CD8-positive, alpha-beta memory T cell (primary cell): ENCODE data around the gene HUNK. TPM values are rescaled to one million over a fixed set of nuclear protein-coding genes. Genes with fewer than 3 reads are reported as not detected.

ENCODE experiments used
- CTCF ChIA-PET: fragments of 350-600 bp; sonication (Branson Sonifier 250); formaldehyde crosslinking; loops from one replicate; lab custom pipeline; 2021; ENCODE audit warnings: antibody characterized with exemption; lab: Charles Lee
- POLR2A ChIA-PET: fragments of 350-600 bp; sonication (Branson Sonifier 250); formaldehyde crosslinking; loops from one replicate; lab custom pipeline; 2021; ENCODE audit warnings: antibody characterized with exemption; lab: Charles Lee
- DNase-seq, 5 donors: peaks; one replicate each; pipeline versions ENCODE4 v3.0.0 to v3.0.0-alpha.2; 2020 to 2022; ENCODE audit warnings: mixed read lengths in 1 of 5
- H3K27ac ChIP-seq: one replicate; pipeline ENCODE4 v1.7.0; 2013; ENCODE audit warnings: low read depth, mild to moderate bottlenecking, low read length, moderate library complexity
- H3K27me3 ChIP-seq: 2 replicates; pipeline ENCODE4 v1.7.0; 2013; ENCODE audit warnings: low read length, mild to moderate bottlenecking; ENCODE audit not compliant: insufficient read depth, poor library complexity, severe bottlenecking
- H3K36me3 ChIP-seq: 2 replicates; pipeline ENCODE4 v1.7.0; 2013; ENCODE audit warnings: mild to moderate bottlenecking, low read length, moderate library complexity; ENCODE audit not compliant: insufficient read depth
- H3K4me1 ChIP-seq: 2 replicates; pipeline ENCODE4 v1.7.0; 2013; ENCODE audit warnings: mild to moderate bottlenecking, low read length, moderate library complexity; ENCODE audit not compliant: insufficient read depth
- H3K4me3 ChIP-seq: 2 replicates; pipeline ENCODE4 v1.7.0; 2013; ENCODE audit warnings: mild to moderate bottlenecking, low read length
- H3K9me3 ChIP-seq: 2 replicates; pipeline ENCODE4 v1.7.0; 2013; ENCODE audit warnings: mild to moderate bottlenecking, low read length
- H3K27ac Mint-ChIP-seq, 8 donors: one replicate each; pipeline ENCODE4 v1.8.0; 2020 to 2021; ENCODE audit warnings: mixed read lengths in 8 of 8, mild to moderate bottlenecking in 6 of 8, inconsistent platforms in 3 of 8, moderate library complexity in 3 of 8
- H3K27me3 Mint-ChIP-seq, 2 donors: one replicate each; pipeline ENCODE4 v1.8.0; 2020 to 2021; ENCODE audit warnings: mixed read lengths in 2 of 2, mild to moderate bottlenecking in 1 of 2, moderate library complexity in 1 of 2
- H3K36me3 Mint-ChIP-seq, 3 donors: one replicate each; pipeline ENCODE4 v1.8.0; 2020 to 2021; ENCODE audit warnings: mixed read lengths in 3 of 3, inconsistent platforms in 1 of 3, mild to moderate bottlenecking in 1 of 3
- H3K4me1 Mint-ChIP-seq, 3 donors: one replicate each; pipeline ENCODE4 v1.8.0; 2020 to 2021; ENCODE audit warnings: mixed read lengths in 3 of 3, inconsistent platforms in 1 of 3, mild to moderate bottlenecking in 1 of 3
- H3K4me3 Mint-ChIP-seq, 7 donors: one replicate each; pipeline ENCODE4 v1.8.0; 2020 to 2021; ENCODE audit warnings: mixed read lengths in 7 of 7, mild to moderate bottlenecking in 6 of 7, moderate library complexity in 4 of 7, inconsistent platforms in 2 of 7
- H3K9me3 Mint-ChIP-seq, 5 donors: one replicate each; pipeline ENCODE4 v1.8.0; 2020 to 2022; ENCODE audit warnings: mixed read lengths in 5 of 5, mild to moderate bottlenecking in 3 of 5, moderate library complexity in 2 of 5, inconsistent platforms in 1 of 5
- polyA plus RNA-seq: library from polyadenylated mRNA; unstranded; fragments of 300-500 nt; fragmentation: Illumina TruSeq; gene quantifications from one replicate; pipeline ENCODE4 v1.2.3, GENCODE V29; 2021
- total RNA-seq, 2 experiments: library from RNA; stranded (reverse); gene quantifications; one replicate each; pipeline ENCODE4 v1.2.3, GENCODE V29; 2021

The HUNK gene
- total and polyA plus RNA-seq, 3 experiments from 2014 or later = 0.02 to 0.20 (median 0.06) TPM

DNA sequence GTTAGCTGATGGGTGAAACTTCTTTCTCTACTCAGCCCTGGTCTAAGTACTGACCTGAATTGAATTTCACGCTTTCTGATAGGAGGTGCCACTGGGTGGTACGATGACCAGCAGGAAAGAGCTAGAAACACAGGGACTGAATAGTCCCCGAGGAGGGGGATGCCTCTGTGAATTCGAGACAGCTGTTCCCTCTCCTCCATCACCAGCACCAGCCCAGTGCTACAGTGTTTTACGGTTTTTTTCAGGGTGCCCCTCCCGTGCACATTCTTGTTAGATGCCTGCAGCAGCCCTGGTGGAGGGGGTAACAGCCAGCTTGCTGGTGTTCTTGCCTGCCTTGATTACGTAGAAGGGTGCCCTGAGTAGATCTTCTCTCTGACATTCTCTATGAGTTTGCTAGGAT is 7.1 kb downstream of the HUNK start:
- Mint-ChIP-seq H3K4me1 (peaks cover 0 to 1% (median 0%) of the 10 kb centered on the region in 3 donors), H3K27ac (no peak overlapping the region), H3K4me3 (no peak overlapping the region), H3K9me3 (peaks cover 0 to 3% (median 0%) of the 10 kb centered on the region in 5 donors), H3K36me3 (no peaks in the 10 kb centered on the region), H3K27me3 (peaks cover 18 to 46% of the 10 kb centered on the region in 2 donors)
- CTCF ChIA-PET = no interaction called here
- Histone ChIP-seq H3K4me1 (no peaks in the 10 kb centered on the region), H3K27me3 (peaks cover 7% of the 10 kb centered on the region), H3K27ac (no peak overlapping the region), H3K9me3 (no peaks in the 10 kb centered on the region), H3K4me3 (no peak overlapping the region), H3K36me3 (no peaks in the 10 kb centered on the region)
- DNase-seq = no peak
- POLR2A ChIA-PET = no interaction called here

DNA sequence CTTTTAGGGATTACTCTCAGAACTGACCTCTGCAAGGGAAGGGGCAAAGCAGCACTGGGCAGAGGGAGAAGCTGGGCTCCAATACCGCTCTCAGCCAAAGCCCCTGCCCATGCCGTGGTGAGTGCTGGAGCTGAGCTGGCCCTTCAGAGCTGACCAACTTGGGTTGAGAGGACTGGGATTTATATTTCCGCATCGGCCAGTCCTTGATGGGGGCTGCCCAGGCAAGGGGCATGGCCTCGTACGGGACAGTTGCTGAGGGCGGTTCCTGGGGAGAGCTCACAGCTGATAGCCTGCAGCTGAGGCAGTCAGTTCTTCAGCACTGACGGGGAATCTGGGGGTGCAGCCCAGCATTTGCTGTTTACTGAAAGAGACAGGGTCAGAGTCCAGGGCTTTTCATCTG is 8.0 kb downstream of the HUNK start:
- POLR2A ChIA-PET = no interaction called here
- CTCF ChIA-PET = no interaction called here
- Mint-ChIP-seq H3K4me1 (no peaks in the 10 kb centered on the region), H3K27me3 (peaks cover 15 to 39% of the 10 kb centered on the region in 2 donors), H3K27ac (no peak overlapping the region), H3K9me3 (peaks cover 0 to 2% (median 0%) of the 10 kb centered on the region in 5 donors), H3K4me3 (no peak overlapping the region), H3K36me3 (no peaks in the 10 kb centered on the region)
- H3K4me3 ChIP-seq = no peak overlapping the region
- H3K36me3 ChIP-seq = no peaks in the 10 kb centered on the region
- H3K4me1 ChIP-seq = no peaks in the 10 kb centered on the region
- no peak overlapping the region for H3K27ac ChIP-seq
- H3K9me3 ChIP-seq = no peaks in the 10 kb centered on the region
- peaks cover 7% of the 10 kb centered on the region for H3K27me3 ChIP-seq
- no peak for DNase-seq

DNA sequence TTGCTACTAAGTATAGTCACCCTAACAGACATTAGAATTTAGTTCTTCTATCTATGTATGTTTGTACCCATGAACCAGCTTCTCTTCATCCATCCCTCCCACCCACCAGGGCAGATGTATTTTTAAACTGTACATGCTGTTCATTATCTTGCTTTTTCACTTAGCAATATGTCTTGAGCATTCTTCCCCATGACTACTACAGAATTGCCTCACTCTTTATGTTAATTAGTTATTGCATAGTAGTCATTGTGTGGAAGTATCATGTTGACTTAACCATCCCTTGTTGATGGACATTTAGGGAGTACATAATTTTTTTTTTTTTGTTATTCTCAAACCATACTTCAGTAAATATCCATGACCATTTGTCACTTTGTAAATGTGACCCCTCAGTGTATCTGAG is 9.9 kb downstream of the HUNK start:
- no peaks in the 10 kb centered on the region for H3K9me3 ChIP-seq
- no peaks in the 10 kb centered on the region for H3K4me1 ChIP-seq
- no peaks in the 10 kb centered on the region for H3K36me3 Mint-ChIP-seq
- no peak overlapping the region for H3K4me3 Mint-ChIP-seq
- CTCF ChIA-PET = no interaction called here
- DNase-seq = no peak
- H3K27me3 Mint-ChIP-seq = peaks cover 16 to 28% of the 10 kb centered on the region in 2 donors
- no peaks in the 10 kb centered on the region for H3K4me1 Mint-ChIP-seq
- H3K27ac ChIP-seq = no peak overlapping the region
- H3K36me3 ChIP-seq = no peaks in the 10 kb centered on the region
- no peaks in the 10 kb centered on the region for H3K9me3 Mint-ChIP-seq
- peaks cover 3% of the 10 kb centered on the region for H3K27me3 ChIP-seq
- POLR2A ChIA-PET = no interaction called here
- no peak overlapping the region for H3K27ac Mint-ChIP-seq
- H3K4me3 ChIP-seq = no peak overlapping the region

DNA sequence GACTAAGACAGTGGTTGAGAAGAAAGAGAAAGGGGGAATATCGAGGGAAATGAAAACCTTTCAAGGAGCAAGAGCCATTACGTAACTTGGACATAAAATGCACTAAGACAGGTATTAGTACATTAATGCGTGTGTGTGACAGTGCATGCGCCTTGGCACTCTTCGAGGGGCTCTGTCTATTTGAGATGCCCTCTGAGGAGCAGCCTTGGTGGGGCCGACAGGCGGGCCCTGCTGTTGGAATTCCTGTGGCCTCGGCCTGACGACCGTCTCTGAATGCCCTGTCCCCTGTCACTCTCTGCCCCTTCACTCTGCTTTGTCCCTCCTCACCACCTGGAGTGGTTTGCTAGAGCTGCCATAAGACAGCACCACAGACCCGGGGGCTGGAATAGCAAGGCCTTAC is 12.3 kb downstream of the HUNK start:
- no peak overlapping the region for H3K27ac ChIP-seq
- Mint-ChIP-seq H3K4me1 (no peaks in the 10 kb centered on the region), H3K4me3 (no peak overlapping the region), H3K9me3 (no peaks in the 10 kb centered on the region), H3K27me3 (peaks cover 17 to 18% of the 10 kb centered on the region in 2 donors), H3K27ac (no peak overlapping the region), H3K36me3 (no peaks in the 10 kb centered on the region)
- ChIA-PET POLR2A (no interaction called here), CTCF (no interaction called here)
- H3K36me3 ChIP-seq = no peaks in the 10 kb centered on the region
- no peaks in the 10 kb centered on the region for H3K4me1 ChIP-seq
- no peak overlapping the region for H3K4me3 ChIP-seq
- H3K9me3 ChIP-seq = no peaks in the 10 kb centered on the region
- no peak for DNase-seq
- H3K27me3 ChIP-seq = no peaks in the 10 kb centered on the region

DNA sequence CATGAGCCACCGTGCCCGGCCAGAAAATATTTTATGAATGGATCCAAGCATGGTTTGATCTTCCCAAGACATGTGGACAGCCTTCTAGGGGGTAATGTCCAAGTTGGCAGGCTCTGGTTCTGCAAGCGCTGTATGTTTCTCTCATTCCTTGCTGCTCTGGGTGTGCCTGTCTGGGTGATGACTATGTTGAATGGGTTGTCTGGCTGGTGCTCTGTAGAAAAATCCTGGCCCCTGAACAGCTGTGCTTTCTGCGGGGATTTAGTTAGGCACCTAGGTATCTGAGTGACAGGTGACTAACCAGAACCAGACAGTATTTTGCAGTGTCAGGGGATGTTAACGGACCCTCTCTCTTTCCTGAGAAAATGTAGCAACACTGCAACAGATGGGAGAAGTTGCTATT is 14.1 kb downstream of the HUNK start:
- CTCF ChIA-PET = no interaction called here
- Histone ChIP-seq H3K9me3 (no peaks in the 10 kb centered on the region), H3K27ac (no peak overlapping the region), H3K27me3 (no peaks in the 10 kb centered on the region), H3K36me3 (no peaks in the 10 kb centered on the region), H3K4me3 (no peak overlapping the region), H3K4me1 (no peaks in the 10 kb centered on the region)
- Mint-ChIP-seq H3K27ac (no peak overlapping the region), H3K9me3 (no peaks in the 10 kb centered on the region), H3K36me3 (no peaks in the 10 kb centered on the region), H3K4me1 (no peaks in the 10 kb centered on the region), H3K27me3 (peaks cover 8 to 13% of the 10 kb centered on the region in 2 donors), H3K4me3 (no peak overlapping the region)
- DNase-seq = no peak
- POLR2A ChIA-PET = no interaction called here

DNA sequence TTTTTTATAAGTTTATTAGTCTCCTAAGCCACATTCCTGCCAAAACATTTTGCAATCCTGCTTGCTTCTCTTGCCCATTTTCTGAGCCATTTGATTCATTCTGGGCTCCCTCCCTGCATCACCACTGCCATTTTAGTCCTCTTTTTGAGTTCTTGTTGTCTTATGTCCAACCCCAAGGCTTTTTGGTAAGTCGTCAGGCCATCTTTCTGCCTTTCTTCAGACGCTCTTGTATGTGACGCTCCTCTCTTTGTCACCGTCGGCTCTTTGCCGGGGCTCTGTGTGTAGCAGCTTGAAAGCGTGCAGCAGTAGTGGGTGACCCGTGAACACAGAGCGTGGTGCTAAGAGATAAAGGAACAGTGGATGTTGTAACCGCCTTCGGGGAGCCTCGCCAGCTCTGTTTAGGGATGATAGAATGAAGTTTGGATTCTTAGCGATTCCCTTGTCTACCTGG is 14.6 kb downstream of the HUNK start:
- DNase-seq = no peak
- Mint-ChIP-seq H3K27me3 (peaks cover 8 to 11% of the 10 kb centered on the region in 2 donors), H3K4me3 (no peak overlapping the region), H3K36me3 (no peaks in the 10 kb centered on the region), H3K9me3 (no peaks in the 10 kb centered on the region), H3K4me1 (no peaks in the 10 kb centered on the region), H3K27ac (no peak overlapping the region)
- POLR2A ChIA-PET = no interaction called here
- Histone ChIP-seq H3K4me3 (no peak overlapping the region), H3K27ac (no peak overlapping the region), H3K4me1 (no peaks in the 10 kb centered on the region), H3K9me3 (no peaks in the 10 kb centered on the region), H3K27me3 (no peaks in the 10 kb centered on the region), H3K36me3 (no peaks in the 10 kb centered on the region)
- CTCF ChIA-PET = no interaction called here

DNA sequence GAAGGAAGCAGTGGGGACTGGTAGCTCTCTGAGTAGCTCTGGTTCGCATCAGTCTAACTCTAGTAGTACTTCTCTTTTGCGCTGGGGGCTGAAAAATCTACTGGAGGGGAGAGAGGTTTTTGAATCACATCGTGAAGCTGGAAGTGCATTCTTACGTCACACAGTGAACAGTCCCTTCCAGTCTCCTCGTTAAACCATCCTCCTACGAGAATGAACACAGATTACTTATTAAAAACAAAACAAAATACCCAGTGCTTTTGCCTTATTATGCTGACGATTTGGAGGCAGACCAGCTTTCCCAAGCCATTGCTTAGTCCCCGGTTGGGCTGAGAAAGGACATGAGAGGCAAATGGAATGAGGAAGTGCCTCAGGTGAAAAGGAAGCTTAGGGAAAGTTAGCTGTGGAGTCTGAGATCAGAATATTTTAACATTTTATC is 16.1 kb downstream of the HUNK start:
- no peaks in the 10 kb centered on the region for H3K36me3 Mint-ChIP-seq
- no peaks in the 10 kb centered on the region for H3K4me1 Mint-ChIP-seq
- ChIA-PET POLR2A (no interaction called here), CTCF (interaction anchor here (1.5 kb wide), 1 partner anchor 15 kb away, joined by 3 read pairs; no protein-coding TSS in a partner anchor)
- H3K27me3 Mint-ChIP-seq = peaks cover 8 to 14% of the 10 kb centered on the region in 2 donors
- Histone ChIP-seq H3K4me3 (no peak overlapping the region), H3K36me3 (no peaks in the 10 kb centered on the region), H3K27me3 (no peaks in the 10 kb centered on the region), H3K4me1 (no peaks in the 10 kb centered on the region), H3K27ac (no peak overlapping the region), H3K9me3 (no peaks in the 10 kb centered on the region)
- DNase-seq = no peak
- no peak overlapping the region for H3K4me3 Mint-ChIP-seq
- no peak overlapping the region for H3K27ac Mint-ChIP-seq
- no peaks in the 10 kb centered on the region for H3K9me3 Mint-ChIP-seq

DNA sequence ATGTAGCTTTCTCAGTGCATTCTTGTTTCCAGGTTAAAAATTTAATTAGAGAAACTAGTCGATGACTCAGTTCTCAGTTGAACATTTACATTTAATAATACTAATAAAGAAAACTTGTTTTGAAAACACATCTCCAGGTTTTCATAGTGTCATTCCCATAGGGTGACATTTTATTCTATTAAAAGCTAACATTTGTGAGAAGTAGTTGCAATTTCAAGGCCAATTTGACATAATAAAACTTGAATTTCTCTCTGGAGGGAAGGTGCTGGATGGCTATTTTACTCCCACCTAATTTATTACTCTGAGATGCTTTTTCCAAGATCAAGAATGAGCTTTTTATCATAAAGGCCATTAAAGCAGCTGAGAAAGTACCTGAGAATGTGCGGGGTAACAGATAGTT is 16.6 kb downstream of the HUNK start:
- no peaks in the 10 kb centered on the region for H3K36me3 Mint-ChIP-seq
- no peaks in the 10 kb centered on the region for H3K9me3 Mint-ChIP-seq
- Histone ChIP-seq H3K4me1 (no peaks in the 10 kb centered on the region), H3K36me3 (no peaks in the 10 kb centered on the region), H3K4me3 (no peak overlapping the region), H3K27me3 (no peaks in the 10 kb centered on the region), H3K27ac (no peak overlapping the region), H3K9me3 (no peaks in the 10 kb centered on the region)
- POLR2A ChIA-PET = no interaction called here
- H3K27ac Mint-ChIP-seq = no peak overlapping the region
- CTCF ChIA-PET = no interaction called here
- no peak for DNase-seq
- no peaks in the 10 kb centered on the region for H3K4me1 Mint-ChIP-seq
- no peak overlapping the region for H3K4me3 Mint-ChIP-seq
- H3K27me3 Mint-ChIP-seq = peaks cover 8 to 14% of the 10 kb centered on the region in 2 donors

DNA sequence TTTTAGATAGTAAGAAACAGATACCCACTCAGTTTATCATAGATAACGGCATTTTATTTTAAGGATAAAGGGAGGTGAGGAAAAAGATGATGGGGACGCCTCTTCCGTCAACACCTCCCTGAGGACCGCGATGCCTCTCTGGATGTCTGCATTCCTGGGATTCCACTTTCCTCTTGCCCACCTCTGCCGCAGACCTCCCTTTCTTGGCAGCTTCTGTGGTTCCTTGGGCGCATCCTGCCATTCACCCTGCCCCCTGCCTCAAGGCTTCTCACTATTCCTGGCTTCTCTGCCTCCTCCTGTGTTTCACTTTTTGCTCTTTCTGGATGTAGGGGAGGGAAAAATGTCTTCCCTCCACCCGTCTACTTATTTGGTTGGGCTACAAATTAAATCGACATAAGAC is 19.9 kb downstream of the HUNK start:
- no peak overlapping the region for H3K27ac ChIP-seq
- H3K36me3 ChIP-seq = no peaks in the 10 kb centered on the region
- no peak overlapping the region for H3K4me3 ChIP-seq
- CTCF ChIA-PET = no interaction called here
- peaks cover 4 to 12% of the 10 kb centered on the region in 2 donors for H3K27me3 Mint-ChIP-seq
- H3K4me1 Mint-ChIP-seq = no peaks in the 10 kb centered on the region
- no peaks in the 10 kb centered on the region for H3K36me3 Mint-ChIP-seq
- no peaks in the 10 kb centered on the region for H3K9me3 Mint-ChIP-seq
- POLR2A ChIA-PET = no interaction called here
- peak overlapping the region in 1 of 7 donors; percentile 54 for H3K4me3 Mint-ChIP-seq
- no peak for DNase-seq
- no peak overlapping the region for H3K27ac Mint-ChIP-seq
- no peaks in the 10 kb centered on the region for H3K4me1 ChIP-seq
- no peaks in the 10 kb centered on the region for H3K27me3 ChIP-seq
- no peaks in the 10 kb centered on the region for H3K9me3 ChIP-seq
